GM23338 (cell line): ENCODE measurements around the gene FIGN. TPM values are rescaled to one million over a fixed set of nuclear protein-coding genes. Genes with fewer than 3 reads are reported as not detected.
A peak's percentile ranks its signal among the peaks of the same experiment; 100 is the strongest.

Experiments used
- ATAC-seq: fragments of 200-7000 bp; cut with Tn5 transposase; 3 replicates; pipeline ENCODE4 v1.9.1; 2020
- DNase-seq: peaks from one replicate; pipeline ENCODE4 v3.0.0-alpha.2; 2015; ENCODE audit warnings: low spot score
- H2AFZ ChIP-seq: fragments of 200-600 bp; sonication (generic); 2 replicates; pipeline ENCODE4 v1.8.0; 2016; ENCODE audit warnings: antibody characterized with exemption, mild to moderate bottlenecking, moderate library complexity
- H3F3A ChIP-seq: fragments of 200-600 bp; sonication (generic); replicated peaks from 2 replicates; pipeline ENCODE4 v1.8.0; 2017; ENCODE audit warnings: antibody characterized with exemption, mixed run types, low read depth
- H3K27ac ChIP-seq: fragments of 200-600 bp; sonication (generic); 2 replicates; pipeline ENCODE4 v1.6.1; 2016; ENCODE audit warnings: low read depth
- H3K27me3 ChIP-seq: fragments of 200-600 bp; sonication (generic); 2 replicates; pipeline ENCODE4 v1.8.0; 2016; ENCODE audit warnings: mild to moderate bottlenecking, mixed run types, moderate library complexity; ENCODE audit not compliant: insufficient read depth
- H3K36me3 ChIP-seq: fragments of 200-600 bp; sonication (generic); 2 replicates; pipeline ENCODE4 v1.8.0; 2016; ENCODE audit warnings: mild to moderate bottlenecking; ENCODE audit not compliant: insufficient read depth
- H3K4me1 ChIP-seq: fragments of 200-600 bp; sonication (generic); 2 replicates; pipeline ENCODE4 v1.8.0; 2016; ENCODE audit warnings: mild to moderate bottlenecking, moderate library complexity; ENCODE audit not compliant: insufficient read depth
- H3K4me2 ChIP-seq: fragments of 200-600 bp; sonication (generic); 2 replicates; pipeline ENCODE4 v1.7.1; 2017; ENCODE audit warnings: mixed run types
- H3K4me3 ChIP-seq: fragments of 200-600 bp; sonication (generic); 2 replicates; pipeline ENCODE4 v1.6.1; 2016; ENCODE audit warnings: mixed run types
- H3K79me2 ChIP-seq: fragments of 200-600 bp; sonication (generic); replicated peaks from 2 replicates; pipeline ENCODE4 v1.8.0; 2017; ENCODE audit warnings: mild to moderate bottlenecking; ENCODE audit not compliant: insufficient read depth
- H3K9me2 ChIP-seq: fragments of 200-600 bp; sonication (generic); 2 replicates; pipeline ENCODE4 v1.8.0; 2017; ENCODE audit not compliant: insufficient read depth
- H4K20me1 ChIP-seq: fragments of 200-600 bp; sonication (generic); replicated peaks from 2 replicates; pipeline ENCODE4 v1.8.0; 2017; ENCODE audit warnings: mild to moderate bottlenecking; ENCODE audit not compliant: insufficient read depth
- H3K27ac Mint-ChIP-seq: 2 replicates; pipeline ENCODE4 v1.8.0; 2020; ENCODE audit warnings: inconsistent platforms, mild to moderate bottlenecking, moderate library complexity, mixed read lengths
- H3K27me3 Mint-ChIP-seq: 3 replicates; pipeline ENCODE4 v1.8.0; 2022; ENCODE audit warnings: low read depth, mild to moderate bottlenecking, moderate library complexity, mixed read lengths, inconsistent platforms; ENCODE audit not compliant: insufficient read depth, poor library complexity
- H3K36me3 Mint-ChIP-seq: 3 replicates; pipeline ENCODE4 v1.8.0; 2021; ENCODE audit warnings: low read depth, mild to moderate bottlenecking, inconsistent platforms, moderate library complexity, mixed read lengths
- H3K4me1 Mint-ChIP-seq: 3 replicates; pipeline ENCODE4 v1.8.0; 2020; ENCODE audit warnings: mild to moderate bottlenecking, inconsistent platforms, mixed read lengths
- H3K4me3 Mint-ChIP-seq: 3 replicates; pipeline ENCODE4 v1.8.0; 2021; ENCODE audit warnings: moderate library complexity, mild to moderate bottlenecking, inconsistent platforms, mixed read lengths
- H3K9me3 Mint-ChIP-seq: 3 replicates; pipeline ENCODE4 v1.8.0; 2020; ENCODE audit warnings: moderate library complexity, mild to moderate bottlenecking, inconsistent platforms, mixed read lengths
- CREB1 ChIP-seq: fragments of 250-450 bp; sonication (Bioruptor Pico); IDR thresholded peaks from 2 replicates; pipeline ENCODE4 v1.5.0; 2020; ENCODE audit warnings: low read depth, mild to moderate bottlenecking, moderate library complexity
- EZH2phosphoT487 ChIP-seq: fragments of 200-600 bp; sonication (generic); IDR thresholded peaks from one replicate; pipeline ENCODE4 v1.8.1; 2018; ENCODE audit warnings: antibody characterized with exemption; ENCODE audit not compliant: unreplicated experiment
- NANOG ChIP-seq: IDR thresholded peaks from 2 replicates; pipeline ENCODE4 v1.6.1; 2016; ENCODE audit warnings: antibody characterized with exemption, borderline replicate concordance
- STAT1 ChIP-seq: IDR thresholded peaks from one replicate; pipeline ENCODE4 v1.6.1; 2016; ENCODE audit warnings: antibody characterized with exemption; ENCODE audit not compliant: unreplicated experiment
- ZNF331 ChIP-seq: fragments of 250-450 bp; sonication (Bioruptor Pico); IDR thresholded peaks from 2 replicates; pipeline ENCODE4 v1.5.0; 2020; ENCODE audit warnings: low read depth, mild to moderate bottlenecking, moderate library complexity
- polyA plus RNA-seq: library from polyadenylated mRNA; unstranded; fragments of >200 nt; fragmentation: Nextera tagmentation; extraction: Ambion mirVana; gene quantifications from 2 replicates; pipeline ENCODE4 v1.2.1, GENCODE V29; 2016
- total RNA-seq: library from RNA; depleted of rRNA; stranded (reverse); fragments of >200 nt; shearing (Covaris generic); gene quantifications from 2 replicates; pipeline ENCODE4 v1.2.3, GENCODE V29; 2014
- TF ChIP-seq, protein P1 (sequence below), 2 experiments: fragments of 200-600 bp in 1 of 2; sonication (generic) in 1 of 2; conservative IDR thresholded peaks; 2 replicates each; pipeline versions ENCODE4 v1.5.1 to v1.6.1; 2016 to 2017; ENCODE audit warnings: antibody characterized with exemption in 2 of 2, low read depth in 2 of 2, mild to moderate bottlenecking in 2 of 2, moderate library complexity in 1 of 2
- TF ChIP-seq, protein P2 (sequence below): IDR thresholded peaks from 2 replicates; pipeline ENCODE4 v1.6.1; 2016; ENCODE audit warnings: antibody characterized with exemption
- TF ChIP-seq, protein P3 (sequence below): fragments of 250-450 bp; sonication (Bioruptor Pico); IDR thresholded peaks from 2 replicates; pipeline ENCODE4 v1.5.0; 2020; ENCODE audit warnings: mild to moderate bottlenecking, moderate library complexity

Gene FIGN
- total and polyA plus RNA-seq, 2 experiments from 2014 or later: 17.2 to 23.6 TPM

DNA sequence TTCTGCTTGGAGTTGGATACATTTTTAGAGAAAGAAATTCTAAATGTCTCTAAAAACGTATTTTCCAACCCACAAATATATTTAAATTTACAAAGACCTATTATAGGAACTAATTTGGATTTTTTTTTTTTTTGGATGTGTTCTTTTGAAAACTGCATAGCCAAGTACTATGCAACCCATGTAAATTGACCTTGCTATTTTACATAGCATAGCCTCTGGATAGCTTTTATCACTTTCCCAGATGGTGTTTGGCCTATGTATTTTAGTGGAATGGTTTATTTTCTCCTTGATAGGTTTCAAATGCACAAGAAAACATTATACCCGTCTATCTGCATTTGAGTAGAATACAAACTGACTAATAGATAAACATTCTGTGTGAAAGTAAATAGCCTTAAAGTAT lies 130.0 kb downstream of the FIGN start:
- Mint-ChIP-seq H3K27me3 (no peaks in the 10 kb centered on the region), H3K4me1 (peaks cover 44% of the 10 kb centered on the region), H3K36me3 (peaks cover 10% of the 10 kb centered on the region; the same call in 2 of the 3 replicates), H3K4me3 (no peak overlapping the region), H3K9me3 (no peaks in the 10 kb centered on the region), H3K27ac (no peak overlapping the region)
- H3F3A ChIP-seq: no peaks in the 10 kb centered on the region
- no peaks in the 10 kb centered on the region for H3K27me3 ChIP-seq
- TF ChIP-seq STAT1 (no peak), CREB1 (no peak), NANOG (no peak)
- TF ChIP-seq, protein P1, sequence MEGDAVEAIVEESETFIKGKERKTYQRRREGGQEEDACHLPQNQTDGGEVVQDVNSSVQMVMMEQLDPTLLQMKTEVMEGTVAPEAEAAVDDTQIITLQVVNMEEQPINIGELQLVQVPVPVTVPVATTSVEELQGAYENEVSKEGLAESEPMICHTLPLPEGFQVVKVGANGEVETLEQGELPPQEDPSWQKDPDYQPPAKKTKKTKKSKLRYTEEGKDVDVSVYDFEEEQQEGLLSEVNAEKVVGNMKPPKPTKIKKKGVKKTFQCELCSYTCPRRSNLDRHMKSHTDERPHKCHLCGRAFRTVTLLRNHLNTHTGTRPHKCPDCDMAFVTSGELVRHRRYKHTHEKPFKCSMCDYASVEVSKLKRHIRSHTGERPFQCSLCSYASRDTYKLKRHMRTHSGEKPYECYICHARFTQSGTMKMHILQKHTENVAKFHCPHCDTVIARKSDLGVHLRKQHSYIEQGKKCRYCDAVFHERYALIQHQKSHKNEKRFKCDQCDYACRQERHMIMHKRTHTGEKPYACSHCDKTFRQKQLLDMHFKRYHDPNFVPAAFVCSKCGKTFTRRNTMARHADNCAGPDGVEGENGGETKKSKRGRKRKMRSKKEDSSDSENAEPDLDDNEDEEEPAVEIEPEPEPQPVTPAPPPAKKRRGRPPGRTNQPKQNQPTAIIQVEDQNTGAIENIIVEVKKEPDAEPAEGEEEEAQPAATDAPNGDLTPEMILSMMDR (conservative IDR thresholded peaks at IDR 0.05; ENCODE audit: low read depth in 2 of 2): no peak
- DNase-seq (no peak), ATAC-seq (no peak)
- no peaks in the 10 kb centered on the region for H3K36me3 ChIP-seq
- H4K20me1 ChIP-seq: no peaks in the 10 kb centered on the region
- no peaks in the 10 kb centered on the region for H3K9me2 ChIP-seq
- H3K4me2 ChIP-seq: no peak overlapping the region
- no peak overlapping the region for H3K4me3 ChIP-seq
- no peak overlapping the region for H2AFZ ChIP-seq
- H3K4me1 ChIP-seq: peaks cover 58% of the 10 kb centered on the region
- H3K79me2 ChIP-seq: no peaks in the 10 kb centered on the region; the same call in 1 of the 2 replicates
- H3K27ac ChIP-seq: no peak overlapping the region

DNA sequence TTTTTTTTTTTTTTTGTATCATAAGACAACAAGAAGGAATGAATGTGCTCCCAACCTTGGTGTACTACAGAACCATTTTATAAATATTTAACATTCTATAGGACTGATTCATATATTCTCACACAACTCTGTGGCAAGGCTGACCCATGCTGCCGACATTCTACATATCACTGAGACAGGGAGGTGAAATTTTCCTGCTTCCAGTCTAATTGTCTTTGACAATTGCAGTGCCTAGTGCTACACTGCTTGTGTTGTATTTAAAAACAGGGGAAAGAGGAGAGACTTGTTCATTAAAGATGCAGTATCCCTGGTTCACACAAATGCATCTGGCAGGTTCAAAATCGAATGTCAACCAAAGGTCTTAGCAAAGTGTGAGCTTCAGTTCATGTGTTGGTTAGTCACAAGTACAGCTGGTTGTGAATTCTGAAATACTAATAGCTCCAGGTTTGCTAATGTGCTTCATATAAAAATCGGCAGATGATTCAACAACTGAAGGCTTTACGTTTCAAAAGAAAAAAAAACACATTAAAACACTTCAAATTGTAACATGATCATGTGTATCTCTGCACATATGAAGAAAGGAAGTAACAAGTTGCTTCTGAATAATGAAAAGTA lies 130.8 kb downstream of the FIGN start:
- no peak overlapping the region for H2AFZ ChIP-seq
- Mint-ChIP-seq H3K27ac (peak overlapping the region; percentile 25; the same call in 1 of the 2 replicates), H3K9me3 (no peaks in the 10 kb centered on the region), H3K27me3 (no peaks in the 10 kb centered on the region), H3K36me3 (peaks cover 4% of the 10 kb centered on the region; the same call in 2 of the 3 replicates), H3K4me3 (no peak overlapping the region), H3K4me1 (peaks cover 50% of the 10 kb centered on the region)
- no peak overlapping the region for H3K4me3 ChIP-seq
- H3K4me2 ChIP-seq: no peak overlapping the region
- DNase-seq (no peak), ATAC-seq (no peak)
- H3K27ac ChIP-seq: no peak overlapping the region
- no peaks in the 10 kb centered on the region; the same call in 1 of the 2 replicates for H3K79me2 ChIP-seq
- H3K27me3 ChIP-seq: no peaks in the 10 kb centered on the region
- H3K4me1 ChIP-seq: peaks cover 65% of the 10 kb centered on the region
- no peaks in the 10 kb centered on the region for H3K9me2 ChIP-seq
- no peaks in the 10 kb centered on the region for H3F3A ChIP-seq
- H3K36me3 ChIP-seq: no peaks in the 10 kb centered on the region
- H4K20me1 ChIP-seq: no peaks in the 10 kb centered on the region
- TF ChIP-seq ZNF331 (CRISPR knock-in tag) (no peak), STAT1 (no peak), CREB1 (no peak), EZH2phosphoT487 (no peak)
- TF ChIP-seq, protein P2, sequence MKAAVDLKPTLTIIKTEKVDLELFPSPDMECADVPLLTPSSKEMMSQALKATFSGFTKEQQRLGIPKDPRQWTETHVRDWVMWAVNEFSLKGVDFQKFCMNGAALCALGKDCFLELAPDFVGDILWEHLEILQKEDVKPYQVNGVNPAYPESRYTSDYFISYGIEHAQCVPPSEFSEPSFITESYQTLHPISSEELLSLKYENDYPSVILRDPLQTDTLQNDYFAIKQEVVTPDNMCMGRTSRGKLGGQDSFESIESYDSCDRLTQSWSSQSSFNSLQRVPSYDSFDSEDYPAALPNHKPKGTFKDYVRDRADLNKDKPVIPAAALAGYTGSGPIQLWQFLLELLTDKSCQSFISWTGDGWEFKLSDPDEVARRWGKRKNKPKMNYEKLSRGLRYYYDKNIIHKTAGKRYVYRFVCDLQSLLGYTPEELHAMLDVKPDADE: no peak
- TF ChIP-seq, protein P3, sequence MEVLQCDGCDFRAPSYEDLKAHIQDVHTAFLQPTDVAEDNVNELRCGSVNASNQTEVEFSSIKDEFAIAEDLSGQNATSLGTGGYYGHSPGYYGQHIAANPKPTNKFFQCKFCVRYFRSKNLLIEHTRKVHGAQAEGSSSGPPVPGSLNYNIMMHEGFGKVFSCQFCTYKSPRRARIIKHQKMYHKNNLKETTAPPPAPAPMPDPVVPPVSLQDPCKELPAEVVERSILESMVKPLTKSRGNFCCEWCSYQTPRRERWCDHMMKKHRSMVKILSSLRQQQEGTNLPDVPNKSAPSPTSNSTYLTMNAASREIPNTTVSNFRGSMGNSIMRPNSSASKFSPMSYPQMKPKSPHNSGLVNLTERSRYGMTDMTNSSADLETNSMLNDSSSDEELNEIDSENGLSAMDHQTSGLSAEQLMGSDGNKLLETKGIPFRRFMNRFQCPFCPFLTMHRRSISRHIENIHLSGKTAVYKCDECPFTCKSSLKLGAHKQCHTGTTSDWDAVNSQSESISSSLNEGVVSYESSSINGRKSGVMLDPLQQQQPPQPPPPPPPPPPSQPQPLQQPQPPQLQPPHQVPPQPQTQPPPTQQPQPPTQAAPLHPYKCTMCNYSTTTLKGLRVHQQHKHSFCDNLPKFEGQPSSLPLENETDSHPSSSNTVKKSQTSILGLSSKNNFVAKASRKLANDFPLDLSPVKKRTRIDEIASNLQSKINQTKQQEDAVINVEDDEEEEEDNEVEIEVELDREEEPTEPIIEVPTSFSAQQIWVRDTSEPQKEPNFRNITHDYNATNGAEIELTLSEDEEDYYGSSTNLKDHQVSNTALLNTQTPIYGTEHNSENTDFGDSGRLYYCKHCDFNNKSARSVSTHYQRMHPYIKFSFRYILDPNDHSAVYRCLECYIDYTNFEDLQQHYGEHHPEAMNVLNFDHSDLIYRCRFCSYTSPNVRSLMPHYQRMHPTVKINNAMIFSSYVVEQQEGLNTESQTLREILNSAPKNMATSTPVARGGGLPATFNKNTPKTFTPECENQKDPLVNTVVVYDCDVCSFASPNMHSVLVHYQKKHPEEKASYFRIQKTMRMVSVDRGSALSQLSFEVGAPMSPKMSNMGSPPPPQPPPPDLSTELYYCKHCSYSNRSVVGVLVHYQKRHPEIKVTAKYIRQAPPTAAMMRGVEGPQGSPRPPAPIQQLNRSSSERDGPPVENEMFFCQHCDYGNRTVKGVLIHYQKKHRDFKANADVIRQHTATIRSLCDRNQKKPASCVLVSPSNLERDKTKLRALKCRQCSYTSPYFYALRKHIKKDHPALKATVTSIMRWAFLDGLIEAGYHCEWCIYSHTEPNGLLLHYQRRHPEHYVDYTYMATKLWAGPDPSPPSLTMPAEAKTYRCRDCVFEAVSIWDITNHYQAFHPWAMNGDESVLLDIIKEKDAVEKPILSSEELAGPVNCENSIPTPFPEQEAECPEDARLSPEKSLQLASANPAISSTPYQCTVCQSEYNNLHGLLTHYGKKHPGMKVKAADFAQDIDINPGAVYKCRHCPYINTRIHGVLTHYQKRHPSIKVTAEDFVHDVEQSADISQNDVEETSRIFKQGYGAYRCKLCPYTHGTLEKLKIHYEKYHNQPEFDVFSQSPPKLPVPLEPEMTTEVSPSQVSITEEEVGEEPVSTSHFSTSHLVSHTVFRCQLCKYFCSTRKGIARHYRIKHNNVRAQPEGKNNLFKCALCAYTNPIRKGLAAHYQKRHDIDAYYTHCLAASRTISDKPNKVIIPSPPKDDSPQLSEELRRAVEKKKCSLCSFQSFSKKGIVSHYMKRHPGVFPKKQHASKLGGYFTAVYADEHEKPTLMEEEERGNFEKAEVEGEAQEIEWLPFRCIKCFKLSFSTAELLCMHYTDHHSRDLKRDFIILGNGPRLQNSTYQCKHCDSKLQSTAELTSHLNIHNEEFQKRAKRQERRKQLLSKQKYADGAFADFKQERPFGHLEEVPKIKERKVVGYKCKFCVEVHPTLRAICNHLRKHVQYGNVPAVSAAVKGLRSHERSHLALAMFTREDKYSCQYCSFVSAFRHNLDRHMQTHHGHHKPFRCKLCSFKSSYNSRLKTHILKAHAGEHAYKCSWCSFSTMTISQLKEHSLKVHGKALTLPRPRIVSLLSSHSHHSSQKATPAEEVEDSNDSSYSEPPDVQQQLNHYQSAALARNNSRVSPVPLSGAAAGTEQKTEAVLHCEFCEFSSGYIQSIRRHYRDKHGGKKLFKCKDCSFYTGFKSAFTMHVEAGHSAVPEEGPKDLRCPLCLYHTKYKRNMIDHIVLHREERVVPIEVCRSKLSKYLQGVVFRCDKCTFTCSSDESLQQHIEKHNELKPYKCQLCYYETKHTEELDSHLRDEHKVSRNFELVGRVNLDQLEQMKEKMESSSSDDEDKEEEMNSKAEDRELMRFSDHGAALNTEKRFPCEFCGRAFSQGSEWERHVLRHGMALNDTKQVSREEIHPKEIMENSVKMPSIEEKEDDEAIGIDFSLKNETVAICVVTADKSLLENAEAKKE (CRISPR knock-in tag): no peak
- TF ChIP-seq, protein P1 (conservative IDR thresholded peaks at IDR 0.05; ENCODE audit: low read depth in 2 of 2): no peak
